PFSK-1 (cell line): Measurements from ENCODE around the gene PDCD7.

ENCODE experiments used
- FOXP2 ChIP-seq: optimal IDR thresholded peaks from 2 replicates; pipeline ENCODE3; 2011; ENCODE audit warnings: borderline replicate concordance, control low read depth, inconsistent platforms; ENCODE audit not compliant: insufficient read depth; ENCODE audit errors: extremely low read length, extremely low read depth
- POLR2AphosphoS5 ChIP-seq: IDR thresholded peaks from 2 replicates; pipeline ENCODE4 v1.6.1; 2012; ENCODE audit warnings: low read depth, mild to moderate bottlenecking, control low read depth, low read length, moderate library complexity
- REST ChIP-seq, 2 experiments: IDR thresholded peaks; 2 replicates each; pipeline versions ENCODE4 v1.6.1 to v1.8.0; 2011 to 2012; ENCODE audit warnings: low read depth in 2 of 2, low read length in 2 of 2, control low read depth in 1 of 2, inconsistent platforms in 1 of 2, mild to moderate bottlenecking in 1 of 2, moderate library complexity in 1 of 2; ENCODE audit not compliant: insufficient read depth in 1 of 2
- SIN3A ChIP-seq: IDR thresholded peaks from 2 replicates; pipeline ENCODE4 v1.6.1; 2012; ENCODE audit warnings: mild to moderate bottlenecking, low read length, moderate library complexity, borderline replicate concordance; ENCODE audit not compliant: insufficient read depth
- TAF1 ChIP-seq: IDR thresholded peaks from 2 replicates; pipeline ENCODE4 v1.6.1; 2012; ENCODE audit warnings: low read length, control low read depth, borderline replicate concordance; ENCODE audit not compliant: insufficient read depth

The PDCD7 gene

GRCh38 chr15:65081270-65081669 is 52.3 kb downstream of the PDCD7 start:
- TF ChIP-seq REST (IDR thresholded peaks at IDR 0.05; ENCODE audit: insufficient read depth in 1 of 2, low read depth in 2 of 2, low read length in 2 of 2) (no peak), POLR2AphosphoS5 (no peak), TAF1 (no peak)

- TF ChIP-seq REST (IDR thresholded peaks at IDR 0.05; ENCODE audit: insufficient read depth in 1 of 2, low read depth in 2 of 2, low read length in 2 of 2) (no peak), POLR2AphosphoS5 (no peak), TAF1 (no peak), FOXP2 (no peak), SIN3A (no peak)
These were observed 54.0 kb downstream of the PDCD7 start for GRCh38 chr15:65079580-65079979.

- TF ChIP-seq FOXP2, result no peak
- TF ChIP-seq POLR2AphosphoS5, result no peak
- no peak for TF ChIP-seq TAF1
- TF ChIP-seq SIN3A, result no peak
- TF ChIP-seq REST (IDR thresholded peaks at IDR 0.05; ENCODE audit: insufficient read depth in 1 of 2, low read depth in 2 of 2, low read length in 2 of 2), result no peak
These were observed 55.6 kb downstream of the PDCD7 start for GRCh38 chr15:65077981-65078352.

- TF ChIP-seq FOXP2 (no peak), TAF1 (no peak), POLR2AphosphoS5 (no peak), REST (IDR thresholded peaks at IDR 0.05; ENCODE audit: insufficient read depth in 1 of 2, low read depth in 2 of 2, low read length in 2 of 2) (no peak), SIN3A (no peak)
These were observed 56.2 kb downstream of the PDCD7 start for GRCh38 chr15:65077291-65077980.

- no peak for TF ChIP-seq SIN3A
- no peak for TF ChIP-seq POLR2AphosphoS5
- no peak for TF ChIP-seq FOXP2
- TF ChIP-seq TAF1, result no peak
- TF ChIP-seq REST (IDR thresholded peaks at IDR 0.05; ENCODE audit: insufficient read depth in 1 of 2, low read depth in 2 of 2, low read length in 2 of 2), result no peak
These were observed 56.9 kb downstream of the PDCD7 start, which contains the start of gene KBTBD13 for GRCh38 chr15:65076486-65077290. KBTBD13 (plus strand) TSS chr15:65076746; CDS start chr15:65076816, 70 bp downstream.
